Loucy (cell line): Measurements from ENCODE around the gene TIPRL.

Experiments used
- H2AFZ ChIP-seq: fragments of 200-600 bp; sonication (generic); 2 replicates; pipeline ENCODE4 v1.6.0; 2016; ENCODE audit warnings: antibody characterized with exemption, mild to moderate bottlenecking, low read length, moderate library complexity
- H3F3A ChIP-seq: fragments of 200-600 bp; 2 replicates; pipeline ENCODE4 v1.6.0; 2016; ENCODE audit warnings: antibody characterized with exemption, low read depth, mild to moderate bottlenecking
- H3K27me3 ChIP-seq: fragments of 200-600 bp; sonication (generic); 2 replicates; pipeline ENCODE4 v1.6.1; 2014; ENCODE audit warnings: low read length, mild to moderate bottlenecking; ENCODE audit not compliant: insufficient read depth, poor library complexity, severe bottlenecking
- H3K36me3 ChIP-seq: fragments of 200-600 bp; sonication (generic); 2 replicates; pipeline ENCODE4 v1.6.1; 2016; ENCODE audit warnings: low read length; ENCODE audit not compliant: insufficient read depth
- H3K4me1 ChIP-seq: fragments of 200-600 bp; sonication (generic); 2 replicates; pipeline ENCODE4 v1.5.1; 2014; ENCODE audit warnings: low read length, mild to moderate bottlenecking; ENCODE audit not compliant: insufficient read depth, poor library complexity, severe bottlenecking
- H3K4me2 ChIP-seq: fragments of 200-600 bp; sonication (generic); 2 replicates; pipeline ENCODE4 v1.6.0; 2014; ENCODE audit warnings: antibody characterized with exemption, low read length, low read depth, mild to moderate bottlenecking; ENCODE audit not compliant: poor library complexity, severe bottlenecking
- H3K4me3 ChIP-seq: fragments of 200-600 bp; sonication (generic); 2 replicates; pipeline ENCODE4 v1.5.1; 2014; ENCODE audit warnings: low read length, mild to moderate bottlenecking, mixed read lengths; ENCODE audit not compliant: poor library complexity, severe bottlenecking
- H3K79me2 ChIP-seq: fragments of 200-600 bp; sonication (generic); 2 replicates; pipeline ENCODE4 v1.6.1; 2014; ENCODE audit warnings: low read length; ENCODE audit not compliant: insufficient read depth
- H3K9ac ChIP-seq: fragments of 200-600 bp; sonication (generic); 2 replicates; pipeline ENCODE4 v1.6.0; 2014; ENCODE audit warnings: mild to moderate bottlenecking, low read depth, low read length, moderate library complexity; ENCODE audit not compliant: poor library complexity, severe bottlenecking
- H3K9me2 ChIP-seq: fragments of 200-600 bp; sonication (generic); replicated peaks from 2 replicates; pipeline ENCODE4 v1.6.1; 2016; ENCODE audit warnings: low read depth, low read length, mixed read lengths
- H3K9me3 ChIP-seq: fragments of 200-600 bp; sonication (generic); 2 replicates; pipeline ENCODE4 v1.6.1; 2014; ENCODE audit warnings: mild to moderate bottlenecking, antibody characterized with exemption, low read length, low read depth; ENCODE audit not compliant: insufficient read depth
- H4K20me1 ChIP-seq: fragments of 200-600 bp; sonication (generic); 2 replicates; pipeline ENCODE4 v1.6.0; 2014; ENCODE audit warnings: antibody characterized with exemption, low read length, mild to moderate bottlenecking; ENCODE audit not compliant: insufficient read depth, poor library complexity, severe bottlenecking
- EZH2phosphoT487 ChIP-seq: fragments of 200-600 bp; IDR thresholded peaks from 2 replicates; pipeline ENCODE4 v1.6.1; 2018; ENCODE audit warnings: antibody characterized with exemption, mild to moderate bottlenecking, moderate library complexity, borderline replicate concordance
- TF ChIP-seq, protein P1 (sequence below): fragments of 200-600 bp; sonication (generic); conservative IDR thresholded peaks from 2 replicates; pipeline ENCODE4 v1.5.1; 2014; ENCODE audit warnings: mild to moderate bottlenecking, antibody characterized with exemption, low read length

The TIPRL gene

GRCh38 chr1:168210312-168210711, 31.6 kb downstream of the TIPRL start:
- TF ChIP-seq, protein P1, sequence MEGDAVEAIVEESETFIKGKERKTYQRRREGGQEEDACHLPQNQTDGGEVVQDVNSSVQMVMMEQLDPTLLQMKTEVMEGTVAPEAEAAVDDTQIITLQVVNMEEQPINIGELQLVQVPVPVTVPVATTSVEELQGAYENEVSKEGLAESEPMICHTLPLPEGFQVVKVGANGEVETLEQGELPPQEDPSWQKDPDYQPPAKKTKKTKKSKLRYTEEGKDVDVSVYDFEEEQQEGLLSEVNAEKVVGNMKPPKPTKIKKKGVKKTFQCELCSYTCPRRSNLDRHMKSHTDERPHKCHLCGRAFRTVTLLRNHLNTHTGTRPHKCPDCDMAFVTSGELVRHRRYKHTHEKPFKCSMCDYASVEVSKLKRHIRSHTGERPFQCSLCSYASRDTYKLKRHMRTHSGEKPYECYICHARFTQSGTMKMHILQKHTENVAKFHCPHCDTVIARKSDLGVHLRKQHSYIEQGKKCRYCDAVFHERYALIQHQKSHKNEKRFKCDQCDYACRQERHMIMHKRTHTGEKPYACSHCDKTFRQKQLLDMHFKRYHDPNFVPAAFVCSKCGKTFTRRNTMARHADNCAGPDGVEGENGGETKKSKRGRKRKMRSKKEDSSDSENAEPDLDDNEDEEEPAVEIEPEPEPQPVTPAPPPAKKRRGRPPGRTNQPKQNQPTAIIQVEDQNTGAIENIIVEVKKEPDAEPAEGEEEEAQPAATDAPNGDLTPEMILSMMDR = no peak
- no peak for TF ChIP-seq EZH2phosphoT487
- no peaks in the 10 kb centered on the region for H3K36me3 ChIP-seq
- H3K9ac ChIP-seq = no peak overlapping the region
- H3K79me2 ChIP-seq = no peaks in the 10 kb centered on the region
- no peaks in the 10 kb centered on the region for H3K9me3 ChIP-seq
- no peak overlapping the region for H3K4me2 ChIP-seq
- H3K9me2 ChIP-seq = no peaks in the 10 kb centered on the region
- H3K4me3 ChIP-seq = no peak overlapping the region
- H2AFZ ChIP-seq = no peak overlapping the region
- H3K4me1 ChIP-seq = no peaks in the 10 kb centered on the region
- H3F3A ChIP-seq = no peaks in the 10 kb centered on the region
- no peaks in the 10 kb centered on the region for H3K27me3 ChIP-seq
- no peaks in the 10 kb centered on the region for H4K20me1 ChIP-seq

- H3K27me3 ChIP-seq = no peaks in the 10 kb centered on the region
- H3K9me3 ChIP-seq = no peaks in the 10 kb centered on the region
- no peaks in the 10 kb centered on the region for H4K20me1 ChIP-seq
- H3K4me2 ChIP-seq = no peak overlapping the region
- H3K4me1 ChIP-seq = no peaks in the 10 kb centered on the region
- H3K9me2 ChIP-seq = no peaks in the 10 kb centered on the region
- no peaks in the 10 kb centered on the region for H3F3A ChIP-seq
- H2AFZ ChIP-seq = no peak overlapping the region
- H3K36me3 ChIP-seq = no peaks in the 10 kb centered on the region
- TF ChIP-seq EZH2phosphoT487 = no peak
- TF ChIP-seq, protein P1 = no peak
- no peak overlapping the region for H3K4me3 ChIP-seq
- H3K79me2 ChIP-seq = no peaks in the 10 kb centered on the region
- H3K9ac ChIP-seq = no peak overlapping the region
Observed at GRCh38 chr1:168213349-168213748, 34.6 kb downstream of the TIPRL start.

DNA sequence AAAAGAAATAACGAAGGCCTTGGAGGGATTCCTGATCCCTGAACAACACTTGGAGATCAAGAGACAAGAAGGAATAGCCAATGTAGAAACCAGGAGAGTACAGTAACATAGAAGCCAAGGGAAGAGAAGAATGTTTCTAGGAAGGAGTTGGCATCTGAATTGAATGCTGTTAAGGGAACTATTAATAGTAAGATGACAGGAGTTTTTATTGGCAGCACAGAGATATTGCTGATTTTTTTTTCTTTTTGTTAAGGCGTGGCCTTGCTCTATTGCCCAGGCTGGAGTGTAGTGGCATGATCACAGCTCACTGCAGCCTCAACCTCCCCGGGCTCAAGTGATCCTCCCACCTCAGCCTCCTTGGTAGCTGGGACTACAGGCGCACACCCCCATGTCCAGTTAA, 37.4 kb downstream of the TIPRL start:
- no peak for TF ChIP-seq EZH2phosphoT487
- TF ChIP-seq, protein P1 = no peak
- no peak overlapping the region for H3K4me2 ChIP-seq
- no peaks in the 10 kb centered on the region for H3F3A ChIP-seq
- no peak overlapping the region for H3K9ac ChIP-seq
- no peaks in the 10 kb centered on the region for H3K27me3 ChIP-seq
- H3K9me3 ChIP-seq = no peaks in the 10 kb centered on the region
- H3K79me2 ChIP-seq = no peaks in the 10 kb centered on the region
- H2AFZ ChIP-seq = no peak overlapping the region
- H3K9me2 ChIP-seq = no peaks in the 10 kb centered on the region
- H3K4me3 ChIP-seq = no peak overlapping the region
- no peaks in the 10 kb centered on the region for H3K36me3 ChIP-seq
- no peaks in the 10 kb centered on the region for H3K4me1 ChIP-seq
- no peaks in the 10 kb centered on the region for H4K20me1 ChIP-seq
